Measurements from ENCODE around the gene CNTNAP2. TPM values are rescaled to one million over a fixed set of nuclear protein-coding genes. Genes with fewer than 3 reads are reported as not detected.

The CNTNAP2 gene
- total and polyA plus RNA-seq, 2 of the 8 experiments (the other 6 are each of a cell fraction or from before 2014, with no cell fraction given): 27.9 to 71.0 TPM

DNA sequence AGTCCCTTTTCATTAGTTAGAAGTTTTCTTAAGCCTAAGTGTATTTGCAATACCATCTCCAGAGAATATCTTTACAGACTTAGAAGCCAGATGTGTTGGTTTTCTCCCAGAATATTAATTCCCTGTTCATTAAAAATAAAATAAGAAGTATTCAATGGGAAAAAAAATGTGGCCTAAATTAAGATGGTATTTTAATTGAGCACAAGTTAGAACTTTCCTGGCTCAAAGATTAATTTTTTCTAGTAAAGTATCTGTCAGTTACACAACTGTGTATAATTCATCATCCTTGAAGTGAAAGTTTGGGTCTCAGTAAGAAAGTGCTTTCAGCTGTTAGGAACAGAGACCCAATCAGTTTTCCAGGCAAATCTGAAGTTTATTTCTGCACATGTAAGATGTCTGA is 1294.5 kb downstream of the CNTNAP2 start:
- Histone ChIP-seq H4K20me1 (replicated peaks in 1 of 2; ENCODE audit: control insufficient read depth in 1 of 2, insufficient read depth in 2 of 2, low read length in 2 of 2) (no peaks in the 10 kb centered on the region), H2AFZ (ENCODE audit: low read length) (no peak overlapping the region), H3K18ac (ENCODE audit: extremely low read depth, low read length) (no peak overlapping the region), H3K79me1 (ENCODE audit: low read depth, low read length) (no peaks in the 10 kb centered on the region), H3K36me3 (ENCODE audit: control insufficient read depth in 2 of 4, insufficient read depth in 4 of 4, low read length in 3 of 4) (no peaks in the 10 kb centered on the region), H2AK5ac (ENCODE audit: low read depth, low read length) (no peak overlapping the region), H3K4me3 (ENCODE audit: extremely low read depth in 1 of 4, insufficient read depth in 2 of 4, low read depth in 3 of 4, low read length in 4 of 4) (no peak overlapping the region), H3K27ac (ENCODE audit: low read depth, low read length) (no peak overlapping the region), H3K9ac (replicated peaks in 1 of 4; ENCODE audit: extremely low read depth in 1 of 4, low read depth in 3 of 4, low read length in 3 of 4) (no peak overlapping the region), H3K9me3 (ENCODE audit: insufficient read depth in 2 of 2, low read depth in 1 of 2, low read length in 1 of 2) (no peaks in the 10 kb centered on the region), H2BK15ac (ENCODE audit: low read length) (no peak overlapping the region), H3K27me3 (replicated peaks in 1 of 4; ENCODE audit: control insufficient read depth in 3 of 4, extremely low read depth in 1 of 4, insufficient read depth in 3 of 4, low read length in 3 of 4) (no peaks in the 10 kb centered on the region), H3K4ac (replicated peaks; ENCODE audit: insufficient read length, low read depth, low read length) (no peak overlapping the region), H2BK5ac (ENCODE audit: low read depth, low read length) (no peak overlapping the region), H3K4me1 (replicated peaks in 1 of 4; ENCODE audit: control insufficient read depth in 3 of 4, insufficient read depth in 4 of 4, low read length in 3 of 4) (no peaks in the 10 kb centered on the region), H2BK12ac (ENCODE audit: low read depth, low read length) (no peak overlapping the region), H3K23me2 (ENCODE audit: low read depth, low read length) (no peaks in the 10 kb centered on the region), H4K91ac (replicated peaks; ENCODE audit: insufficient read length, low read length) (no peak overlapping the region), H3K56ac (replicated peaks; ENCODE audit: insufficient read length, low read depth, low read length) (no peak overlapping the region), H4K8ac (ENCODE audit: extremely low read depth, insufficient read depth, low read length) (no peak overlapping the region), H3K14ac (ENCODE audit: insufficient read length) (no peak overlapping the region), H2BK20ac (ENCODE audit: low read length) (no peak overlapping the region), H3K4me2 (ENCODE audit: insufficient read depth in 1 of 2, low read depth in 2 of 2, low read length in 2 of 2) (no peak overlapping the region), H4K5ac (ENCODE audit: insufficient read length, low read depth, low read length) (no peak overlapping the region), H2BK120ac (replicated peaks; ENCODE audit: low read depth, low read length) (no peak overlapping the region), H3K23ac (ENCODE audit: insufficient read length) (no peak overlapping the region), H3K79me2 (ENCODE audit: control insufficient read depth in 1 of 2, insufficient read depth in 2 of 2, low read length in 2 of 2) (no peaks in the 10 kb centered on the region)
- FAIRE-seq: no peak
- POLR2A ChIA-PET (ENCODE audit: partially characterized antibody): no interaction called here
- TF ChIP-seq YY1 (IDR thresholded peaks at IDR 0.05; ENCODE audit: low read depth, low read length) (no peak), FOSL1 (IDR thresholded peaks at IDR 0.05; ENCODE audit: insufficient read depth, low read depth, low read length) (no peak), TAF7 (optimal IDR thresholded peaks at IDR 0.05; ENCODE audit: borderline replicate concordance, low read depth, low read length) (no peak), KDM1A (IDR thresholded peaks at IDR 0.05; ENCODE audit: borderline replicate concordance, low read length) (no peak), SIRT6 (IDR thresholded peaks at IDR 0.05; ENCODE audit: low read length) (no peak), CHD1 (IDR thresholded peaks at IDR 0.05; ENCODE audit: low read depth, low read length) (no peak), POLR2AphosphoS5 (IDR thresholded peaks at IDR 0.05; ENCODE audit: low read depth, low read length) (no peak), SAP30 (IDR thresholded peaks at IDR 0.05; ENCODE audit: insufficient read depth, insufficient replicate concordance, low read length) (no peak), TCF12 (IDR thresholded peaks at IDR 0.05; ENCODE audit: low read depth, low read length) (no peak), POU5F1 (IDR thresholded peaks at IDR 0.05; ENCODE audit: low read depth, low read length) (no peak)
- DNase-seq (ENCODE audit: low read depth in 1 of 2, low spot score in 2 of 2): no peak
- CTCF ChIA-PET (ENCODE audit: partially characterized antibody): interaction anchor here (0.9 kb wide), 2 partner anchors 14 to 20 kb away, joined by 3 read pairs; no protein-coding TSS in a partner anchor
